IMR-90 (cell line): ENCODE measurements around the gene ZNF268. TPM values are rescaled to one million over a fixed set of nuclear protein-coding genes. Genes with fewer than 3 reads are reported as not detected.

ENCODE experiments used
- ATAC-seq: fragments of 200-7000 bp; cut with Tn5 transposase; 2 replicates; pipeline ENCODE4 v1.9.1; 2020; ENCODE audit warnings: low read depth, mild to moderate bottlenecking, moderate library complexity
- BruUV-seq: library from RNA; stranded (reverse); fragments of 400-500 nt; replicated peaks from 2 replicates; lab custom pipeline; 2021; lab: Mats Ljungman, UMichigan
- CTCF ChIA-PET: fragments of 300-600 bp; formaldehyde crosslinking; extraction: SDS; loops from one replicate; lab custom pipeline; 2021; ENCODE audit warnings: antibody characterized with exemption; lab: Yijun Ruan, JAX
- POLR2A ChIA-PET: fragments of 300-600 bp; sonication (Branson Sonifier 250); formaldehyde crosslinking; loops from one replicate; lab custom pipeline; 2022; ENCODE audit warnings: antibody characterized with exemption; ENCODE audit not compliant: unreplicated experiment; lab: Charles Lee
- DNase-seq: peaks from one replicate; pipeline ENCODE4 v3.0.0; 2013
- H2AFZ ChIP-seq: replicated peaks from 2 replicates; pipeline ENCODE3; 2013; ENCODE audit warnings: low read length, mild to moderate bottlenecking; ENCODE audit not compliant: poor library complexity
- H2AK5ac ChIP-seq: 2 replicates; pipeline ENCODE4 v1.6.1; 2013; ENCODE audit warnings: low read depth, low read length, inconsistent platforms
- H2AK9ac ChIP-seq: replicated peaks from 2 replicates; pipeline ENCODE3; 2013; ENCODE audit warnings: mild to moderate bottlenecking, low read depth, low read length, moderate library complexity; ENCODE audit not compliant: poor library complexity
- H2BK120ac ChIP-seq: 2 replicates; pipeline ENCODE4 v1.6.1; 2013; ENCODE audit warnings: low read depth, low read length, inconsistent platforms
- H2BK15ac ChIP-seq: 3 replicates; pipeline ENCODE4 v1.6.1; 2013; ENCODE audit warnings: low read depth, low read length, inconsistent platforms
- H2BK20ac ChIP-seq: 2 replicates; pipeline ENCODE4 v1.6.1; 2013; ENCODE audit warnings: low read depth, mild to moderate bottlenecking, inconsistent platforms, low read length, moderate library complexity
- H2BK5ac ChIP-seq: 2 replicates; pipeline ENCODE4 v1.6.1; 2013; ENCODE audit warnings: mild to moderate bottlenecking, low read depth, low read length, inconsistent platforms; ENCODE audit not compliant: poor library complexity, severe bottlenecking
- H3K14ac ChIP-seq: replicated peaks from 2 replicates; pipeline ENCODE4 v1.6.1; 2013; ENCODE audit warnings: low read depth, low read length, inconsistent platforms
- H3K18ac ChIP-seq: 2 replicates; pipeline ENCODE4 v1.6.1; 2013; ENCODE audit warnings: low read depth, low read length, control low read depth
- H3K23ac ChIP-seq: 2 replicates; pipeline ENCODE4 v1.6.1; 2013; ENCODE audit warnings: low read depth, low read length, inconsistent platforms
- H3K27ac ChIP-seq: 2 replicates; pipeline ENCODE4 v1.5.1; 2013; ENCODE audit warnings: mild to moderate bottlenecking, control low read depth, low read length; ENCODE audit not compliant: insufficient read depth
- H3K27me3 ChIP-seq: 2 replicates; pipeline ENCODE4 v1.6.1; 2013; ENCODE audit warnings: low read length; ENCODE audit not compliant: control insufficient read depth, insufficient read depth
- H3K36me3 ChIP-seq: 2 replicates; pipeline ENCODE4 v1.6.1; 2013; ENCODE audit warnings: low read length, mixed read lengths; ENCODE audit not compliant: control insufficient read depth, insufficient read depth
- H3K4ac ChIP-seq: 2 replicates; pipeline ENCODE4 v1.6.1; 2013; ENCODE audit warnings: low read depth, low read length, inconsistent platforms
- H3K4me1 ChIP-seq: 2 replicates; pipeline ENCODE4 v1.6.1; 2013; ENCODE audit warnings: low read length, mixed read lengths; ENCODE audit not compliant: control insufficient read depth, insufficient read depth
- H3K4me2 ChIP-seq: 2 replicates; pipeline ENCODE4 v1.6.1; 2013; ENCODE audit warnings: low read depth, mild to moderate bottlenecking, control low read depth, low read length, moderate library complexity
- H3K4me3 ChIP-seq: 2 replicates; pipeline ENCODE4 v1.5.1; 2013; ENCODE audit warnings: low read depth, mild to moderate bottlenecking, control low read depth, low read length, moderate library complexity; ENCODE audit not compliant: insufficient read depth
- H3K56ac ChIP-seq: 2 replicates; pipeline ENCODE4 v1.6.1; 2013; ENCODE audit warnings: low read length, inconsistent platforms; ENCODE audit not compliant: insufficient read depth; ENCODE audit errors: extremely low read depth
- H3K79me1 ChIP-seq, 2 experiments: 2 replicates each; pipeline ENCODE4 v1.6.1; 2013; ENCODE audit warnings: low read length in 2 of 2, inconsistent platforms in 1 of 2, low read depth in 1 of 2
- H3K9ac ChIP-seq: 2 replicates; pipeline ENCODE4 v1.6.1; 2013; ENCODE audit warnings: low read depth, low read length, control low read depth
- H3K9me1 ChIP-seq: 2 replicates; pipeline ENCODE4 v1.6.1; 2013; ENCODE audit warnings: low read length, inconsistent platforms; ENCODE audit not compliant: insufficient read depth
- H3K9me3 ChIP-seq: 2 replicates; pipeline ENCODE4 v1.6.1; 2013; ENCODE audit warnings: low read length; ENCODE audit not compliant: control insufficient read depth, insufficient read depth
- H4K20me1 ChIP-seq: 2 replicates; pipeline ENCODE4 v1.6.1; 2013; ENCODE audit warnings: low read length, inconsistent platforms; ENCODE audit not compliant: insufficient read depth
- H4K5ac ChIP-seq: 2 replicates; pipeline ENCODE4 v1.6.1; 2013; ENCODE audit warnings: mild to moderate bottlenecking, low read depth, low read length, control low read depth
- H4K8ac ChIP-seq, 2 experiments: 2 replicates each; pipeline ENCODE4 v1.6.1; 2013; ENCODE audit warnings: low read depth in 2 of 2, low read length in 2 of 2, control low read depth in 1 of 2, inconsistent platforms in 1 of 2
- H4K91ac ChIP-seq: 2 replicates; pipeline ENCODE4 v1.6.1; 2013; ENCODE audit warnings: low read depth, low read length, inconsistent platforms; ENCODE audit not compliant: insufficient read depth
- BHLHE40 ChIP-seq: fragments of 150-350 bp; IDR thresholded peaks from 2 replicates; pipeline ENCODE4 v1.6.1; 2016; ENCODE audit warnings: mild to moderate bottlenecking, low read depth, low read length
- CEBPB ChIP-seq: IDR thresholded peaks from 2 replicates; pipeline ENCODE4 v1.6.1; 2012; ENCODE audit warnings: low read depth, low read length, improper control_type of control experiment
- CHD1 ChIP-seq: IDR thresholded peaks from 2 replicates; pipeline ENCODE4 v1.6.1; 2012; ENCODE audit warnings: low read depth, low read length, improper control_type of control experiment
- ELK1 ChIP-seq: fragments of 150-350 bp; IDR thresholded peaks from 2 replicates; pipeline ENCODE4 v1.6.1; 2016; ENCODE audit warnings: low read depth, mild to moderate bottlenecking, low read length, moderate library complexity, borderline replicate concordance
- FOS ChIP-seq: fragments of 150-350 bp; IDR thresholded peaks from 2 replicates; pipeline ENCODE4 v1.6.1; 2016; ENCODE audit warnings: low read depth, low read length
- MAFK ChIP-seq: IDR thresholded peaks from 2 replicates; pipeline ENCODE4 v1.6.1; 2012; ENCODE audit warnings: low read depth, low read length, improper control_type of control experiment
- MXI1 ChIP-seq: IDR thresholded peaks from 2 replicates; pipeline ENCODE4 v1.6.1; 2012; ENCODE audit warnings: low read depth, mild to moderate bottlenecking, low read length, moderate library complexity, borderline replicate concordance
- NFE2L2 ChIP-seq: fragments of 150-350 bp; IDR thresholded peaks from 2 replicates; pipeline ENCODE4 v1.6.1; 2016; ENCODE audit warnings: low read depth, mild to moderate bottlenecking, low read length
- POLR2A ChIP-seq: IDR thresholded peaks from 2 replicates; pipeline ENCODE4 v1.6.1; 2012; ENCODE audit warnings: mild to moderate bottlenecking, low read depth, low read length
- RAD21 ChIP-seq: IDR thresholded peaks from 2 replicates; pipeline ENCODE4 v1.6.1; 2012; ENCODE audit warnings: low read length, improper control_type of control experiment
- RCOR1 ChIP-seq: IDR thresholded peaks from 2 replicates; pipeline ENCODE4 v1.6.1; 2012; ENCODE audit warnings: mild to moderate bottlenecking, low read length, improper control_type of control experiment; ENCODE audit not compliant: insufficient replicate concordance
- RFX5 ChIP-seq: IDR thresholded peaks from 2 replicates; pipeline ENCODE4 v1.8.0; 2012; ENCODE audit warnings: low read depth, mild to moderate bottlenecking, low read length, moderate library complexity
- SMC3 ChIP-seq: fragments of 150-350 bp; IDR thresholded peaks from 2 replicates; pipeline ENCODE4 v1.6.1; 2016; ENCODE audit warnings: low read depth, mild to moderate bottlenecking, antibody characterized with exemption, low read length, moderate library complexity
- whole genome bisulfite sequencing, 2 experiments: methylation state at CpG; one replicate each; pipeline versions ENCODE4 v1.1.5 to v1.1.7; 2013; ENCODE audit warnings: missing lambda C conversion rate in 2 of 2; ENCODE audit not compliant: insufficient read length in 1 of 2; ENCODE audit errors: extremely low coverage in 2 of 2; 5-methylcytosine and 5-hydroxymethylcytosine counted together
- dilution Hi-C: fragments of 300-500 bp; cut with HindIII; formaldehyde crosslinking; loops from one replicate; pipeline ENCODE4 v1.14.3; 2018; ENCODE audit warnings: low sequenced_read_pairs; ENCODE audit not compliant: unreplicated experiment
- in situ Hi-C: fragments of 300-500 bp; cut with MboI; formaldehyde crosslinking; loops from 3 replicates; pipeline ENCODE4 v1.14.3; 2019; ENCODE audit warnings: low sequenced_read_pairs, inconsistent platforms, mixed read lengths
- intact Hi-C: fragments of 100-400 bp; cut with micrococcal nuclease; formaldehyde crosslinking; loops from 2 replicates; pipeline ENCODE4 v1.10.0; 2022
- polyA plus RNA-seq, 3 experiments: library from polyadenylated mRNA; depleted of rRNA; stranded (reverse); fragments of >200 nt; gene quantifications; 2 replicates each; pipeline ENCODE4 v1.2.3, GENCODE V29; 2012; ENCODE audit warnings: low replicate concordance in 1 of 3
- total RNA-seq: library from RNA; depleted of rRNA; stranded (reverse); fragments of >200 nt; gene quantifications from 2 replicates; pipeline ENCODE4 v1.2.3, GENCODE V29; 2012
- TF ChIP-seq, protein P1 (sequence below): conservative IDR thresholded peaks from 2 replicates; pipeline ENCODE4 v1.5.1; 2012; ENCODE audit warnings: mild to moderate bottlenecking, low read depth, low read length, improper control_type of control experiment

ZNF268 gene
- total and polyA plus RNA-seq, 2 of the 4 experiments (the other 2 are of a cell fraction), result 6.7 to 54.5 TPM

- no peak overlapping the region for H2BK5ac ChIP-seq
- no peak overlapping the region for H2AK5ac ChIP-seq
- no peaks in the 10 kb centered on the region for H3K36me3 ChIP-seq
- no peak overlapping the region for H2AK9ac ChIP-seq
- H3K9me1 ChIP-seq, result no peaks in the 10 kb centered on the region
- H4K91ac ChIP-seq, result no peak overlapping the region
- no peak overlapping the region for H2AFZ ChIP-seq
- POLR2A ChIA-PET, result no interaction called here
- H3K56ac ChIP-seq, result no peak overlapping the region
- H3K18ac ChIP-seq, result no peak overlapping the region
- peaks cover 58% of the 10 kb centered on the region for H3K9me3 ChIP-seq
- CTCF ChIA-PET, result no interaction called here
- intact Hi-C loops, result no loop called here
- H3K79me1 ChIP-seq, result no peaks in the 10 kb centered on the region
- 89% methylated on average over 7 of the region's 18 CpGs; no CpG with 5 or more reads in 1 of the 2 experiments for WGBS, 2 experiments
- no peak overlapping the region for H3K27ac ChIP-seq
- in situ Hi-C loops, result no loop called here
- dilution Hi-C loops, result no loop called here
- no peak for DNase-seq
- no peaks in the 10 kb centered on the region for H3K4me1 ChIP-seq
- ATAC-seq, result no peak
- no peak overlapping the region for H4K5ac ChIP-seq
- no peak overlapping the region for H2BK15ac ChIP-seq
- no peak overlapping the region for H4K8ac ChIP-seq
- no peak overlapping the region for H3K9ac ChIP-seq
- H2BK120ac ChIP-seq, result no peak overlapping the region
- H3K4ac ChIP-seq, result no peak overlapping the region
- H3K27me3 ChIP-seq, result no peaks in the 10 kb centered on the region
- H3K4me3 ChIP-seq, result no peak overlapping the region
- BruUV-seq, result no TSS peak
- H3K14ac ChIP-seq, result no peak overlapping the region
- H3K23ac ChIP-seq, result no peak overlapping the region
- no peak overlapping the region for H3K4me2 ChIP-seq
- H4K20me1 ChIP-seq, result no peaks in the 10 kb centered on the region
- H2BK20ac ChIP-seq, result no peak overlapping the region
- no peak for TF ChIP-seq POLR2A
- TF ChIP-seq ELK1, result no peak
- TF ChIP-seq MAFK, result no peak
- no peak for TF ChIP-seq CEBPB
- no peak for TF ChIP-seq RFX5
- no peak for TF ChIP-seq NFE2L2
- no peak for TF ChIP-seq RCOR1
- no peak for TF ChIP-seq MXI1
- TF ChIP-seq RAD21, result no peak
- no peak for TF ChIP-seq SMC3
- TF ChIP-seq FOS, result no peak
- TF ChIP-seq, protein P1, sequence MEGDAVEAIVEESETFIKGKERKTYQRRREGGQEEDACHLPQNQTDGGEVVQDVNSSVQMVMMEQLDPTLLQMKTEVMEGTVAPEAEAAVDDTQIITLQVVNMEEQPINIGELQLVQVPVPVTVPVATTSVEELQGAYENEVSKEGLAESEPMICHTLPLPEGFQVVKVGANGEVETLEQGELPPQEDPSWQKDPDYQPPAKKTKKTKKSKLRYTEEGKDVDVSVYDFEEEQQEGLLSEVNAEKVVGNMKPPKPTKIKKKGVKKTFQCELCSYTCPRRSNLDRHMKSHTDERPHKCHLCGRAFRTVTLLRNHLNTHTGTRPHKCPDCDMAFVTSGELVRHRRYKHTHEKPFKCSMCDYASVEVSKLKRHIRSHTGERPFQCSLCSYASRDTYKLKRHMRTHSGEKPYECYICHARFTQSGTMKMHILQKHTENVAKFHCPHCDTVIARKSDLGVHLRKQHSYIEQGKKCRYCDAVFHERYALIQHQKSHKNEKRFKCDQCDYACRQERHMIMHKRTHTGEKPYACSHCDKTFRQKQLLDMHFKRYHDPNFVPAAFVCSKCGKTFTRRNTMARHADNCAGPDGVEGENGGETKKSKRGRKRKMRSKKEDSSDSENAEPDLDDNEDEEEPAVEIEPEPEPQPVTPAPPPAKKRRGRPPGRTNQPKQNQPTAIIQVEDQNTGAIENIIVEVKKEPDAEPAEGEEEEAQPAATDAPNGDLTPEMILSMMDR, result no peak
- no peak for TF ChIP-seq CHD1
- no peak for TF ChIP-seq BHLHE40
Measured at GRCh38 chr12:133233993-133234564, 52.8 kb downstream of the ZNF268 start.
